Stomach (tissue), 9 donors: Measurements from ENCODE around the gene C3. TPM values are rescaled to one million over a fixed set of nuclear protein-coding genes. Genes with fewer than 3 reads are reported as not detected.
A peak's percentile ranks its signal among the peaks of the same experiment; 100 is the strongest.
"Not testable (repeated sequence)": the region's sequence is repeated elsewhere in the genome, so short reads cannot be mapped to it uniquely, and the experiment has no call there.

Experiments used
- DNase-seq, 2 donors: peaks; one replicate each; pipeline versions ENCODE4 v3.0.0 to v3.0.0-alpha.2; 2013 to 2019
- H3K27ac ChIP-seq, 5 donors: fragments of 200-600 bp in 4 of 5; sonication (generic) in 4 of 5; one replicate each; pipeline ENCODE4 v1.5.1; 2013 to 2019; ENCODE audit warnings: mild to moderate bottlenecking in 1 of 5, moderate library complexity in 1 of 5
- H3K27me3 ChIP-seq, 3 donors: fragments of 200-600 bp; sonication (generic); one replicate each; pipeline ENCODE4 v1.5.1; 2017 to 2019; ENCODE audit warnings: mixed run types in 1 of 3
- H3K36me3 ChIP-seq, 4 donors: fragments of 200-600 bp; sonication (generic); 1 replicate in 3 of 4; 2 replicates in 1 of 4; pipeline ENCODE4 v1.5.1; 2016 to 2019
- H3K4me1 ChIP-seq, 4 donors: fragments of 200-600 bp; sonication (generic); one replicate each; pipeline ENCODE4 v1.5.1; 2016 to 2019
- H3K4me3 ChIP-seq, 4 donors: fragments of 200-600 bp; sonication (generic) in 3 of 4; one replicate each; pipeline ENCODE4 v1.5.1; 2016 to 2019; ENCODE audit warnings: mild to moderate bottlenecking in 1 of 4
- H3K9me3 ChIP-seq, 4 donors: fragments of 200-600 bp; sonication (generic); one replicate each; pipeline ENCODE4 v1.5.1; 2016 to 2019
- CTCF ChIP-seq, 7 experiments: fragments of 450-650 bp in 4 of 7; fragments of 200-600 bp in 3 of 7; sonication (generic) in 3 of 7; IDR thresholded peaks; one replicate each; pipeline ENCODE4 v1.5.1; 2016 to 2019; ENCODE audit warnings: antibody characterized with exemption in 7 of 7, control low read depth in 2 of 7, mild to moderate bottlenecking in 1 of 7
- EP300 ChIP-seq: sonication (generic); formaldehyde crosslinking; IDR thresholded peaks from one replicate; pipeline ENCODE4 v1.6.1; 2017; ENCODE audit warnings: antibody characterized with exemption
- POLR2A ChIP-seq, 4 donors: fragments of 450-650 bp; IDR thresholded peaks; one replicate each; pipeline ENCODE4 v1.6.1; 2016; ENCODE audit warnings: antibody characterized with exemption in 4 of 4, control low read depth in 2 of 4, mild to moderate bottlenecking in 1 of 4, moderate library complexity in 1 of 4
- POLR2AphosphoS5 ChIP-seq, 3 donors: sonication (generic); formaldehyde crosslinking; IDR thresholded peaks; one replicate each; pipeline ENCODE4 v1.6.1; 2016; ENCODE audit warnings: antibody characterized with exemption in 3 of 3
- WGBS, 5 donors: extraction: QIAGEN DNeasy Blood & Tissue Kit in 3 of 5; methylation state at CpG; one replicate each; pipeline versions ENCODE4 v1.1.5 to v1.1.7; 2013 to 2018; 5-methylcytosine and 5-hydroxymethylcytosine counted together
- intact Hi-C: fragments of 100-400 bp; cut with DNase I; formaldehyde crosslinking; loops from one replicate; pipeline ENCODE4 v1.15.1; 2023; ENCODE audit warnings: low total_unique reads
- polyA plus RNA-seq, 3 donors: library from polyadenylated mRNA; stranded (reverse); fragments of 200-250 nt; gene quantifications; one replicate each; pipeline ENCODE4 v1.2.3, GENCODE V29; 2013
- total RNA-seq, 5 donors: library from RNA; depleted of rRNA; stranded (reverse); fragments of >200 nt; gene quantifications; one replicate each; pipeline versions ENCODE4 v1.1.0 to v1.2.3, GENCODE V29; 2014 to 2016
- donor health status: healthy with polysubstance abuse.
- donor health status: Bipolar disorder and iron deficiency.
- donor health status: healthy.

The C3 gene
- total and polyA plus RNA-seq, 8 donors = 22.8 to 1,672 (median 221) TPM

DNA sequence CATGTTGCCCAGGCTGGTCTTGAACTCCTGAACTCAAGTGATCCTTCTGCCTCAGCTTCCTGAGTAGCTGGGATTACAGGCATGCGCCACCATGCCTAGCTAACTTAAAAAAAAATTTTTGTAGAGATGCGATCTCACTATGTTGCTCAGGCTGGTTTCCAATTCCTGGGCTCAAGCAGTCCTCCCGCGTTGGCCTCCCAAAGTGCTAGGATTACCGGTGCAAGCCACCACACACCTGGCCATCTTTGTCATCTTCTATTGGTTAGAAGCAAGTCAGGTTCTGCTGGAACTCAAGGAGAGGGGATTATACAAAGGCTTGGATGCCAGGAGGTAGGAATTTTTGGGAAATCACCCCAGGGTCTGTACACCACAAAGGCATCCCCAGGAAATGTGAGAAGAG lies 75.7 kb downstream of the C3 start:
- Histone ChIP-seq H3K36me3 (no peaks in the 10 kb centered on the region), H3K27ac (no peak overlapping the region), H3K4me1 (peaks cover 0 to 9% (median 0%) of the 10 kb centered on the region in 4 donors), H3K9me3 (peaks cover 0 to 8% (median 2%) of the 10 kb centered on the region in 4 donors), H3K27me3 (peaks cover 0 to 42% (median 0%) of the 10 kb centered on the region in 3 donors), H3K4me3 (no peak overlapping the region)
- 82 to 93% (median 86%) methylated on average over 1 to 5 of the region's 5 CpGs for WGBS, 5 donors
- no peak for DNase-seq
- intact Hi-C loops = no loop called here
- TF ChIP-seq POLR2A (IDR thresholded peaks at IDR 0.05) (no peak), EP300 (no peak), CTCF (IDR thresholded peaks at IDR 0.05) (no peak), POLR2AphosphoS5 (IDR thresholded peaks at IDR 0.05) (no peak)

GRCh38 chr19:6640333-6640732 lies 80.1 kb downstream of the C3 start:
- intact Hi-C loops, H3K4me1 ChIP-seq, H3K27ac ChIP-seq, H3K9me3 ChIP-seq, H3K36me3 ChIP-seq, H3K4me3 ChIP-seq, DNase-seq: not testable (repeated sequence)
- peaks cover 0 to 15% (median 0%) of the 10 kb centered on the region in 3 donors for H3K27me3 ChIP-seq
- 81 to 90% (median 84%) methylated on average over 7 to 9 of the region's 9 CpGs for WGBS, 5 donors

DNA sequence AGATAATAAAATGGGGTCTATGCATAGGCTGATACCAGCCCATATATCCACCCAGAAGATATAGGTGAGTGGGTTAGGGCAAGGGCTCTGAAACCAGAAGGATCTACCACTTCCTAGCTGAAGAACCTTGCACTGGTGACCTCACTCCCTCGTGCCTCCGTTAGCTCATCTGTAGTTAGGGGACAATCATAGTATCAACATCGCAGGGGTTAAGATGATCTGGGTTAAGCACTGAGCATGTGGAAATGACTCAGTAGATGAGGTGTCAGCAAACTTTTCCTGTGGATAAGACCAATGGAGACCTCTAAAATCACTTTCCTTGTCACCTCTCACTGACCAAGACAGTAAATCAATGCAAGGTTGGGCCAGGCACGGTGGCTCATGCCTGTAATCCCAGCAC lies 81.0 kb downstream of the C3 start:
- 57 to 76% (median 71%) methylated on average over 4 of the region's 4 CpGs for WGBS, 5 donors
- H3K9me3 ChIP-seq = no peaks in the 10 kb centered on the region
- H3K27ac ChIP-seq = no peak overlapping the region
- TF ChIP-seq POLR2A (IDR thresholded peaks at IDR 0.05) = no peak
- no peak for TF ChIP-seq CTCF (IDR thresholded peaks at IDR 0.05)
- TF ChIP-seq EP300 = no peak
- no peak for TF ChIP-seq POLR2AphosphoS5 (IDR thresholded peaks at IDR 0.05)
- intact Hi-C loops = loop anchor here (10.0 kb wide), 2 partner anchors 125 to 215 kb away; no protein-coding TSS in a partner anchor
- H3K4me1 ChIP-seq = peaks cover 0 to 9% (median 0%) of the 10 kb centered on the region in 4 donors
- no peak for DNase-seq
- H3K27me3 ChIP-seq = peaks cover 0 to 6% (median 0%) of the 10 kb centered on the region in 3 donors
- H3K4me3 ChIP-seq = no peak overlapping the region
- no peaks in the 10 kb centered on the region for H3K36me3 ChIP-seq

- WGBS, 5 donors = 74 to 84% (median 75%) methylated on average over 4 of the region's 4 CpGs
Observed at GRCh38 chr19:6633456-6633813, 87.0 kb downstream of the C3 start.

DNA sequence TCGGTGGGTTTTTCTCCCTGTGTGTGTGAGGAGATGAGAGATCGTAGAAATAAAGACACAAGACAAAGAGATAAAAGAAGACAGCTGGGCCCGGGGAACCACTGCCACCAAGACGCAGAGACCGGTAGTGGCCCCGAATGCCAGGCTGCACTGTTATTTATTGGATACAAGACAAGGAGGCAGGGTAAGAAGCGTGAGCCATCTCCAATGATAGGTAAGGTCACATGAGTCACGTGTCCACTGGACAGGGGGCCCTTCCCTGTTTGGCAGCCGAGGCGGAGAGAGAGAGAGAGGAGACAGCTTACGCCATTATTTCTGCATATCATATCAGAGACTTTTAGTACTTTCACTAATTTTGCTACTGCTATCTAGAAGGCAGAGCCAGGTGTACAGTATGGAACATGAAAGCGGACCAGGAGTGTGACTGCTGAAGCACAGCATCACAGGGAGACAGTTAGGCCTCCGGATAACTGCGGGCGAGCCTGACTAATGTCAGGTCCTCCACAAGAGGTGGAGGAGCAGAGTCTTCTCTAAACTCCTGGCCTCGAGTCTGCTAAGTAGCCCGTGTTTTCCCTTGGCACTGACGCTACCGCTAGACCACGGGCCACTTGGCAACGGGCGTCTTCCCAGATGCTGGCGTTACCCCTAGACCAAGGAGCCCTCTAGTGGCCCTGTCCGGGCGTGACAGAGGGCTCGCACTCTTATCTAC lies 87.5 kb downstream of the C3 start:
- DNase-seq = peak; percentile 71 to 78
- peaks cover 0 to 17% (median 0%) of the 10 kb centered on the region in 3 donors for H3K27me3 ChIP-seq
- intact Hi-C loops = loop anchor here (10.0 kb wide), 2 partner anchors 118 to 222 kb away; no protein-coding TSS in a partner anchor
- 48 to 51% (median 50%) methylated on average over 25 to 26 of the region's 26 CpGs for WGBS, 5 donors
- TF ChIP-seq CTCF (IDR thresholded peaks at IDR 0.05) = peak in 4 of 7 experiments; percentile 47 to 74 (median 52)
- not testable (repeated sequence) for H3K27ac ChIP-seq, H3K36me3 ChIP-seq, H3K4me1 ChIP-seq, H3K9me3 ChIP-seq, H3K4me3 ChIP-seq

More at GRCh38 chr19:6633456-6633813, 87.0 kb downstream of the C3 start:
- H3K27me3 ChIP-seq = peaks cover 0 to 13% (median 0%) of the 10 kb centered on the region in 3 donors
- H3K9me3 ChIP-seq, H3K36me3 ChIP-seq, H3K4me1 ChIP-seq, H3K27ac ChIP-seq, DNase-seq, H3K4me3 ChIP-seq: not testable (repeated sequence)
- intact Hi-C loops = loop anchor here (10.0 kb wide), 2 partner anchors 119 to 221 kb away; no protein-coding TSS in a partner anchor
